Activated effector memory CD4-positive, alpha-beta T cell treated with Interleukin-2 at 50 U/mL for 16 hours (primary cell): Measurements from ENCODE around the gene RBMS1.

Experiments
- DNase-seq: peaks from one replicate; pipeline ENCODE4 v3.0.0-alpha.2; 2020

Gene RBMS1

DNA sequence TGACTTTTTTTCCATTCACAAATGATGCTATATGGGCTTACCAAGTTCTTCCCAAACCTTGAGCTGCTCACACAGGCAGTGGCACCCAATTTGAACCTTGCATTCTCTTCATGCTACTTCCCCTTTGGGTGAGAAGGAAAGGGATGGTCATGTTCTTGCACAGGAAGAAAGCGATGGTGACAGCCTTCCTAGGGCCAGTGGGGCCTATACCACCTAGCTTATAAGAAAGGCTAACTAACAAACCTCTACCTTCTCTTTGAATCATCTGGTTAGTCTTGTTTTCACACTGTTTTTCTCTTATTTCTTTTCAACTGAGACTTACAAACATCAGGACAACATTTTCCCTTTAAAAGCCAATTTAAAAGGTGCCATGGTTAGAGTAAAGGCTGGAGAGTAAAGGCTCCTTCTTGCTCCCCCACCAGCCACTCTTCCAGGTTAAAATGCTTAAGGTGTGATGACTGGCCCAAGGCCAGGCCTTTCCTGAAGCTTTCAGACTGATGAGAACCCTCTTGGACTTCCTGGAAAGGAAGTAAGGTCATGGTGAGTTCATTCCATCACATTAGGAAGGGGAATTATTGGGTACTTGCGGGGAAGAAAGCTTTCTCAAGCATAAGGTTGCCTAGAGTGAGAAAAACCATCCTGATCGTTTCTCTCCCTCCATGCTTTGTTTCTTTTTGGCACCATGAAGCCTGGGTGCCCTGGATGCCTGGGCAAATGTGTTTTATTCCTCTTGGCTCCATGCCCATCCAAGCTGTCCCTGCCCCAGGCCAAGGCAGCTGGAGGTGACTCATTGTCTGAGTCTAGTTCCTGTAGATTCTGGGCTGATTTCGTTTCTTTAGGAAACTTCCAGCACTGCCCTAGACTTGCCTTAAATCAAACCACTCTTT lies 252.1 kb downstream of the RBMS1 start:
- DNase-seq, result no peak

DNA sequence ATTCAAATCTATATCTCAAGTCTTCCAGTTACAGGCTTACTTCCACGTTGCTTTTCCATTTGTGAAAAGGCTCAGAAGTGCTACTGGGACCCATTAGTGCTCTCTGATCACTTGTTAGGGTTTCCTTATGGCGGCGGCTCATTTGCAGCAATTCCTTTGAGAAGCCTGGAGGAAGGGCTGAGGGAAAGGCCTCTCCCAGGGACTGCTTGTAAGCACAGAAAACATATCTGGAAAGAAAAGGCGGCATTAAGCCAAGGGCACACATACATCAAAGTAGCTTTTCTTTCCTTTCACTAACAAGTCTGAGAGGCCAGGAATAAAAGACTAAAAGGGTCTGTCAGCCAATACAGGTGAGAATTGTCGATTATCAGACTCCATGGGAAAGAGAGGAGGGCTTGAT lies 254.2 kb downstream of the RBMS1 start:
- no peak for DNase-seq

DNA sequence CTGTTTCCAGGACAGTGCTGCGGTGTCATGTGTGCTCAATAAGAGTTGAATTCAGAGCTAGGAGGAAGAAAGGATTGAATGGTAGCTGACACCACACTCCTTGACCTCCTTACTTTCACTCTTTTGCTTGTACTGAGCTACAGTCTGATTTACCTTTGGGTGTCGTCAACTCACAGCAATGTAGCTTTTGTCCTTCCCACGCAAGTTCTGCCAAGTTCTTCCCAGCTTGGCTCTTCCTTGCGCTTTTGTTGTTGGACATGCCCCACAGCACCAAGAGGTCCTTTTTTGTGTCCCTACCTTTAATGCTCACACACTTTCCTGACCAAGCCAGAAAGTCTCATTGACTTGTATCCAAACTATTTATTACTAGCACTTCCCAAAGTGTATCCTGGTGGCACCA lies 255.2 kb downstream of the RBMS1 start:
- DNase-seq, result no peak

DNA sequence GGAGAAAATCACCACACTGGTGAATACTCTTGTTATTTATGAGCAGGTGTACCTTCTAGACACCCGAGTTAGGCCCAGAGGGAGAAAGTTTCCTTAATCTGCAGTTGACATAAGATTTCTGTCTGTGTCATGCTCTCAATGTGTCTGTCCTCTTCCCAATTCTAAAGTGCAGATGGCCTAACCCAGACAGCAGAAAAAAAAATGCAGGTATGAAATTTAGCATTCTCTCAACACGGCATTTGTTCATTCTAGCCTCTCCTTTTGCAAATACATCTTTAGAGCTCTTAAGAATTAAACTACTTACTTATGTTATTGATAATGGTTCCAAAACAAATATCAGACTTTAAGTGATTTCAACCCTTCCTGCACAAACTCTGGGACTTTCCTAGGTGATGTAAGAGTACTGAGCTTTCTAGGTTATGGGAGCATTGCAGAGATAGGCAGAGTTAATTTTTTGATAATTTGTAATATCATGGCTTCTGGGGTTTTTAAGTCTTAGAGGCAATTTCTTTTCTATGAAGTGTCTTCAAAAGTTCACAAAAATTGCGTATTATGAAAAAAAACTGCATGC lies 260.6 kb downstream of the RBMS1 start:
- DNase-seq, result no peak

DNA sequence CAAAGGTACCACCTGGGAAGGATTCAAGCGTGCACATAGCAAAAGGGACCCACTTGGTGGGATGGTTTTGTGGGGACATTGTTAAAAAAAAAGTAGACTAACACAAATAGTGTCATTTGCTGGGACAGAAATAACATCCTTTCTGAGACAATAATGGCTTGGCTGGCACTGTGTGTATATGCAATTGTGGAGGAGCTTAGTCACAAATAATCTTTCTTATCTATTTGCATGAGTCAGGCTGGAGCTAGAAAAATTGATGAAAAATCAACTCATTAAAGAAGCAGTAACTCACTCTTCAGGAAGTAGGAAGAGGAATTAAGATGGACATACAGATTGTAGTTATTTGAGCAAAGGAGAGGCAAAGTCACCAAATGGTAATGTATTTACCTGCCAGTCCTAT lies 264.0 kb downstream of the RBMS1 start:
- DNase-seq, result no peak

DNA sequence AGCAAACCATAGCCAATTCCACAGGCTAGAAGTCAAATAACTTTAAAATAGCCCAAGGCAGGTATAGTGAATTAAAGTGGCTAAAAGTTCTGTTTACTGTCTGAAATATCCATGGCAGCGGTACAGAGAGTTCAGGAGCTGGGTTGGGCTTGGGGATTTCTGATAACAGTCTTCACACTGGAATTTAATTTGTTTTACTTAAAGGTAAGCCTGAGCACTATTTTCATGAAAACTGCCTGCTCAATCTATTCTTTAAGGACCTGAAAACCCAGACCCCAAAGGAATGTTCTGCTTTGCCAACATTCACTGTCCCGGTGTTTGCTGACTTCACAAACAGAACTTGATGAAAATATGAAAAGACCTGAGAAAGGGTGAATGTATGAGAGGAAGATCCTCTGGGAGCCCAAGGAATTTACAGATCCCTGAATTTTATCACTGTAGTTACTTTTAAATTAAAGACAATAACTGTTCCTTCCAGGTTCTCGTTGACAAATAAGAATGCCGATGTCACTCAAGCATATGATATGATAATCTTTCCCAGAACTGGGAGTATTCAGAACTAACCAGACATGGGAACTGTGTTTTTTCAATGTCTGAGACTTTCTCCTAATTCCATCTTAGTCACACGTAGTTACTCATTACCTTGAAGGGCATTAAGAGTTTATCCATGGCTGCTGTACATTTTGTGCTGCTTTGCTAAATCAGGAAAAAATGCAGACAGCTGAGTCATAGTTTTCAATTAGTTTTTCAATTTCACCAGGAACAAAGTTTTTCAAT lies 265.3 kb downstream of the RBMS1 start:
- no peak for DNase-seq

DNA sequence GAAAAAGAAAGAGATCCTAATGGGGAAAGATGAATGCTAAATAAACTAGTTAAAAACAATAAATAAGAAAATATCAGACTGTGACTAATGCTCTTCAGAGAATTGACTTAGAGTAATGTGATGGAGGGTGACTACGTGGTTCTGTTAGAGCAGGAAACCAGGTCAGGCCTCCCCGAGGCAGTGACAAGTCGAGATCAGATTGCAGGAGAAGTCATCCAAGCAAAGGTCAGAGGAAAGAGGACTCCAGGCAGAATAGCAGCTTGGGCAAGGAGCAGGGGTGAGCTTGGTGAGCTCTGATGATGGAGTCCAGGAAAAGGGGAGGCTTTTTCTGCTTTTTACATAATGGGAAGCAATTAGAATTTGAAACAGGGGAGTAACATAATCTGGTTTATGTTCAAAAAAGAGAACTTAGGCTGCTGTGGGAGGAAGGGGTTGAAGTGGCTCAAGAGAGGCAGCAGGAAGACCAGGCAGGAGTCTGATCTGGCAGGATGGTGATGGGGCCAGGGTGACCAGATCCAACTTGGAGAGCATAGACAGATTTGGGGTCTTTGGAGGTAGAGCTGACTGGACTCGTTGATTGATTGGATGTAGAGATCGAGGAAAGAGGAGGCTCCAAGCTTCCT lies 266.2 kb downstream of the RBMS1 start:
- no peak for DNase-seq

DNA sequence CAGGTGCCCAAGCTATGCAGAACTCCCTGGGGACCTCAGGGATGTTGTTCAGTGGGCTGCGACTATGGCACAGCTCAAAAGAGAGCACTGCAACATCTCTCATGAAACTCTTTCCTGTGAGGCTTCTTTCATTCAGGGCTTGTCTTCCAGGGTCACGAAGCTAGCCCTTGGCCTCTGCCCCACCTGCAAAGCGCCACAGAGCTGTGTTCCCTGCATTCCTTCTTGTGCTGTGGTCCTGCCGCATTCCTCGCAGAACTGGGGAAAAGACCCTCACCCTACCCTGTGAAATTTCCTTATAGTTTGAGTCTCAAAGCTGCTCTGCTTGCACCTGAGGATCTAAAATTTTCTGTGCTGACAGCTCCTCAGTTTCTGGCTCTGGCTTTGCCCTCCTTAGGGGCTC lies 267.2 kb downstream of the RBMS1 start:
- no peak for DNase-seq

DNA sequence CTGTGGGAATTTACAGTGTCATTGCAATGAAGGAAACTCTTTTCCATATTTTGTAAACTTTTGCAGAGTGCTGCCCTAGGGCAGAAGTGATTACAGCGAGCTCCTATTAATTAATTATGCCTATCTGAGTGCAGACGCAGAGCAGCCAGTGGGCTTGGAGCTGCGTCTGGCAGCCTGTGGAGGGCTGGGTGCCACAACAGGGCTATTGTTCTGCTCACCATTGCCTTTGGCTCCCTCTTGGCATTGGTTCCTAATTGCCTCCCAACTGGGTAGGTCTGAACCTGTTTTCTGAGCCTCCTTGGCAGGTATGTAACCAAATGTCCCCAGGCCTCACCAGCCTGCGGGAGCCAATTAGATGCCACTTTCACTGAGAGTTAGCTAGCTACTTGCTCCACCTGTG lies 267.9 kb downstream of the RBMS1 start:
- DNase-seq, result no peak

DNA sequence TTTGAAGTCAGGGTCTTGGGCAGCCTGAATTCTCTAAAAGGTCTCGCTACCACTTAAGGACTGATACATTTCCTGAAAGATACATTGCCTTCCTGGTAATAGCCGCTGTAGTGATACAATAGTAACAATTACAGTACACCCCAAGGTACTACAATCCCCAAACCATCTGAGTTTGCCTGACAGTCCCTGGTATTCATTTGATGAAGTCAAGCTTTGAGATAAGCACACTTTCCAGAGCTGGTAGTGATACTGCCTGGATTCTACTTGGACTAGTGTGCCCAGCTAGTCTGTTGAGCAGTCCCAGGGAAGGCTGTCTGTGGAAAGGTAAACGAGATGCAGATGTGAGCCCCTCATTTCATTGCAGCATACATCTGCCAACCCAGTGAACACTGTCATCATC lies 269.1 kb downstream of the RBMS1 start:
- DNase-seq, result no peak

DNA sequence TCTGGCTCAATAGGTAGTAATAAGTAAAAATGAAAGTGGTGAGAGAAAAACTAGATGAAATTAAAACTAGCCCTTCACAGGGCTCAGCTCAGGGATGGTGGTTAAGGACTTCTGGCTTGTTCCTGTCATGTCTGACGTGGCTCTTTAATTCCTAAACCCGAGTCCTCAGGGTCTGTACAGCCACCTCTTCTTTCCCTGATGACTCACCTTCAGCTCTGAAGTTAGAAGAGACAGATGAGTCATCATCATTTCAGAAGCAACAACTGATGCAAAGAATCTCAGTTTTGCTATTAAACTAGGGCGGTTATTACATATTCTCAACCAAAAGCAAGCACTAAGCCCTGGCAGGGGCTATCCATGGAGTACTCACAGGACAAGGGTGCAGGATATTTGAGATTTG lies 269.5 kb downstream of the RBMS1 start:
- DNase-seq, result no peak

DNA sequence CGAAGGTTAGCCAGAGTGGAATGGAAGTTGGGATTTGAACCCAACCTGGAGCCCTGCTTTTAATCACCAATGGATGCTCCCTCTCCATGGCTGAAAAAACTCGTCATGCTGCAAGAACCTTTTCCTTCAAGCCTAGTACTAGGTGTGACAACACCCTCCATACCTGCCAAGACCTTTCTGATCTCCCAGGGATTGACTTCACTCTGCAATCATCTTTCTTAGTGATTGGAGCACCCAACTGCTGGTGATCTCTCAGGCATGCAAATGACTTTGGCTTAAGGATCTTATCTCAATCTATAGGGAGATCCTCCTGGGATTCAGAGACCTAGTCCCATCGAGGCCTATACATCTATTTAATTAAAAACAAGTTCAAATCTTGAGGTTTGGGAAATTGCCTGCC lies 270.0 kb downstream of the RBMS1 start:
- no peak for DNase-seq

DNA sequence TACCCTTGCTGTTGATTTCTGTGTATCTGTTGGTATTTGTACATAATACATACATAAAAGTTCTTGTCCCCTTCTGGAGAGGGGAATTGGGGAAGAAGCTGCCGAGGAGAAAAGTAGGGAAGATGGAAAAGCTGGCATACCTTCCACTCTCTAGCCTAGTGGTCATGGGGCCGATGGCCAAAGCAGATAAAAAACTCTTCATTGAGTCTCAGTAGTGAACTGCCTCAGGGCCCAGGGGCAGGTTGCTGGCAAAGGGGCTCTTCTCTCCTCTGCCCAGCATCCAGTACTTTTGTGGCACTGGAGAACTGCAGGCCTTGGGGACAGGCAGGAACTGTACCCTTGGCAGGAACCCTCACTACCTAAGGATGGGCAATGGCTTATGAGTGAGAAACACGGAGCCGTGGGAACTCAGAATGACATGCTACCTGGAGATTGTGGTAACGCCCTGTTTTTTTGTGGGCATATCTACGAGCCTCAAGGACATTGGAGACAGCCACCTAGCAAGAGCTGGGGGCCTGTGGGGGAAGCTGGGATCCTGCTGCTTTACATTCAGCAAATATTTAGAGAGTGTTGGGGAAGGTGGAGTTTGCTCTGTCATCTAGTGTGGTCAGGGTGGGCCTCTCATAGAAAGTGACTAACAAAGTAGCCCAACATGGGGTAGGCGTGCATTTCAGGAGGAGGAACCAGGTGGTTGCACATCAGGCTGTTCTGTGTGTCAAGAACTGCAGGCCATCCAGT lies 270.9 kb downstream of the RBMS1 start:
- DNase-seq, result no peak
